Cardiac fibroblast (primary cell): ENCODE results near the gene ACO2.

Source experiments
- DNase-seq, 2 donors: peaks; one replicate each; pipeline versions ENCODE4 v3.0.0 to v3.0.0-alpha.2; 2010; ENCODE audit warnings: low read depth in 2 of 2
- H3K4me3 ChIP-seq, 2 donors: replicated peaks in 1 of 2; 1 replicate in 1 of 2; 2 replicates in 1 of 2; pipeline ENCODE4 v1.5.1; 2011; ENCODE audit warnings: low read depth in 2 of 2, low read length in 2 of 2, mild to moderate bottlenecking in 2 of 2, moderate library complexity in 1 of 2
- CTCF ChIP-seq: IDR thresholded peaks from one replicate; pipeline ENCODE4 v1.5.1; 2011; ENCODE audit warnings: low read depth, mild to moderate bottlenecking, low read length, inconsistent platforms

ACO2 gene

DNA sequence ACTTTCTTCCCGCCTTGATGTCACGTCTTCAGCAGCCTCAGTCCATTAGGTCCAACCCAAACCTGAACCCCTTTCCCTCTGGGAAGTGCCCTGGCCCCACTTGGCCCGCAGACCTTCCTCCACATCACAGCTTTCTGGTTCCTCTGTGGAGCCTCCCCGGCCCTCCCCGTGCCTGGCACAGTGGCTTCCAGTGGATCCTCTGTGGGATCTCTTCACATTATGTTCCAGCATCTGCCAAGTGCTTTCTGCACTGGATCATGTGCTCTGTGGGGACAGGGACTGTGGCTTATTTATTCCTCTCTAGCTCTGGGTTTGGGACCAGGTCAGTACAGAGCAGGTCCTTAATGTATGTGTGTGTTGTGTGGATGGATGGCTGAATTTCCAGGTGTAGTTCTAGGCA is 44.5 kb downstream of the ACO2 start:
- H3K4me3 ChIP-seq = no peak overlapping the region
- no peak for DNase-seq
- TF ChIP-seq CTCF = no peak

DNA sequence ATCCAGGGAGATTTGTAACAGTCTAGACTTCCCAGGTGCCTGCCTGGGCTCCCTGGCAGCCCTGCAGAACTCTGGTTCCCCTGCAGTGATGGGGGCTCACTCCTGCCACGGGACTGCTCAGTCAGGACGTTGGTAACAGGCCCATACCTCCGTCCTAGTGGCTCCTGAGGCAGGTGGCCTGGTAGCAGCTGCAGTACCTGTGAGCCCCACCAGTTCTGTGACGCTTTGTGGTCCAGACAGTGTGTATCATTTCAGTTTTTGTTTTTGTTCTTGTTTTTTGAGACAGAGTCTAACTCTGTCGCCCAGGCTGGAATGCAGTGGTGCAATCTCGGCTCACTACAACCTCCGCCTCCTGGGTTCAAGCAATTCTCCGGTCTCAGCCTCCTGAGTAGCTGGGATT is 47.5 kb downstream of the ACO2 start:
- no peak for TF ChIP-seq CTCF
- H3K4me3 ChIP-seq = no peak overlapping the region
- no peak for DNase-seq

DNA sequence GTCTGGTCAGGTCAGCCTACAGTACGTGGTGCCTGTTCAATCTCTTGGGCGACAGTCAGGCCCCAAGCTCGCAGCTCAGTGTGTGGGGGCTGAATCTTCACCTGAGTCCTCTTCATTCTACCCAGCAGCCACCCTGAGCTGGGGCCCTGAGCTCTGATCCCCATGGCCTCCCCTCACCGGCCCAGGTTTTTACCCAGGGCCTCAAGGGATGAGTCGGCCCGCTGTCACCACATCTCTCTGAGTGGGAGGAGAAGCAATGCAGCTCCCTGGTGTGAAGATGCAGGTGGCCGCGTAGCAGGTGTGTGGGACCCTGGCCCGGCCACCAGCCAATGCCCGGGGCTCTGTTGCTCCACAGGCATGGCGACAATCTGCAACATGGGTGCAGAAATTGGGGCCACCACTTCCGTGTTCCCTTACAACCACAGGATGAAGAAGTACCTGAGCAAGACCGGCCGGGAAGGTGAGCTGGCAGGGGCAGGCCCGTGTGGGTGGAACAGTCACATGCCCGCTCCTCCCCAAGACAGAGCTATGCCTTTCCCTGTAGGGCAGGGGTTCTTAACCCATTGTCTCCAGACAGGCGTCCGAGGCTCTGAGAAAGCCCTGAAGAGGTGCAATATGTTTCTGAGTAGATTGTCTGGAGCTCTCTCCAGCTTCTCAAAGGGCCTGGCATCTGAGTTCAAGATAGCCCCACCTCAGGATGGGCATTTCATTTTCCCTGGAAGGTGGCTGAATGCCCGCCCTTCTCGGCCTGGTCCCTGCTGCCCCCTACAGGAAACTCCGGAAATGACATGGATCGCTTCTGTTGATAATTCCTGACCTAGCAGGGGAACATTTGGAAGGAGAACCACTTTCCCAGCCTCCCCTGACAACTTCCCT is 48.5 kb downstream of the ACO2 start:
- peak; percentile 61 to 71 for DNase-seq
- no peak overlapping the region for H3K4me3 ChIP-seq
- TF ChIP-seq CTCF = peak; percentile 87

DNA sequence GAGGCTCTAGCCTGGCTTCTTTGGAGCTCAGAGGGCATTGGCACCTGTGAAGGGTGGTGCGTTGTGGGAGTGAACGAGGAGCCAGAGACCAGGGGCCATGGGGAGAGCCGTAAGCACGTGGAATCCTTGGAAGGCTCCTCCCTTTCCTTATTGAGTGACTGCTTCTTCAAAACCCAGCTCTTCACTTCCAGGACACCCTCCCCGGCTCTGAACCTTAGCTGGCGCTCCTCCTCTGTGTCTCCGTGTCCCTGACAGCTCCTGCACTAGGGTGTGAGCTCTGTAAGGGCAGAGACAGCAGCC is 49.1 kb downstream of the ACO2 start:
- H3K4me3 ChIP-seq = no peak overlapping the region
- TF ChIP-seq CTCF = no peak
- no peak for DNase-seq

GRCh38 chr22:41521126-41521525 is 52.2 kb downstream of the ACO2 start:
- no peak for DNase-seq
- TF ChIP-seq CTCF = no peak
- H3K4me3 ChIP-seq = no peak overlapping the region

GRCh38 chr22:41522813-41523212 is 53.9 kb downstream of the ACO2 start:
- no peak for TF ChIP-seq CTCF
- no peak for DNase-seq
- no peak overlapping the region for H3K4me3 ChIP-seq
